WI38 (cell line): ENCODE results near the gene SIT1.

Experiments used
- H3K4me3 ChIP-seq: 2 replicates; pipeline ENCODE4 v1.5.1; 2011; ENCODE audit warnings: low read depth, mild to moderate bottlenecking, control low read depth, low read length
- TF ChIP-seq, protein P1 (sequence below): IDR thresholded peaks from 2 replicates; pipeline ENCODE4 v1.5.1; 2012; ENCODE audit warnings: low read depth, mild to moderate bottlenecking, control low read depth, low read length

SIT1 gene

DNA sequence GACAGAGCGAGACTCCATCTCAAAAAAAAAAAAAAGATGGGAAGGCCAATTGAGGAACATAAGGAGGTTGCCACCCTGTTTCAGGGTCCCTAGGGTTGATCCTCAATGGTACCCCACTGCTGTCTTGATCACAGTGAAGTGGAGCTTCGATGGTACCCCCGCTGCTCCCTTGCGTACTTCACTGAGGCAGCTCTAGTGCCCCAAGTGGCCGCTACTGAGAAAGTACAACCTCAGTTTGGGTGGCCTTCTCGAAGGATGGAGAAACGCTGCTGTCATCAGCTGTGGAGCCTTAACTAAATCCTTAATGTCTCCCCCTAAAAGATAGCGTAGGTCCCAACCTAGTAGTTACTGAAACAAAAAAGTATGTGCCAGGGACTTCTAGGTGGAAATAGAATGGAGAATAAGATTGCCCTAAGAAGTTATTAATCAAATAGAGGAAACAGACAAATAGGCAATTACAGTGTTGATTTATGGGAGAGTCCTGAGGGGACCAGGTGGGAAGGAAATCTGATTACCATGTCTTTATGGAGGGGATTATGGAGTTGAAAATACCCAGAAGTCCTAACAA is 39.4 kb downstream of the SIT1 start:
- TF ChIP-seq, protein P1, sequence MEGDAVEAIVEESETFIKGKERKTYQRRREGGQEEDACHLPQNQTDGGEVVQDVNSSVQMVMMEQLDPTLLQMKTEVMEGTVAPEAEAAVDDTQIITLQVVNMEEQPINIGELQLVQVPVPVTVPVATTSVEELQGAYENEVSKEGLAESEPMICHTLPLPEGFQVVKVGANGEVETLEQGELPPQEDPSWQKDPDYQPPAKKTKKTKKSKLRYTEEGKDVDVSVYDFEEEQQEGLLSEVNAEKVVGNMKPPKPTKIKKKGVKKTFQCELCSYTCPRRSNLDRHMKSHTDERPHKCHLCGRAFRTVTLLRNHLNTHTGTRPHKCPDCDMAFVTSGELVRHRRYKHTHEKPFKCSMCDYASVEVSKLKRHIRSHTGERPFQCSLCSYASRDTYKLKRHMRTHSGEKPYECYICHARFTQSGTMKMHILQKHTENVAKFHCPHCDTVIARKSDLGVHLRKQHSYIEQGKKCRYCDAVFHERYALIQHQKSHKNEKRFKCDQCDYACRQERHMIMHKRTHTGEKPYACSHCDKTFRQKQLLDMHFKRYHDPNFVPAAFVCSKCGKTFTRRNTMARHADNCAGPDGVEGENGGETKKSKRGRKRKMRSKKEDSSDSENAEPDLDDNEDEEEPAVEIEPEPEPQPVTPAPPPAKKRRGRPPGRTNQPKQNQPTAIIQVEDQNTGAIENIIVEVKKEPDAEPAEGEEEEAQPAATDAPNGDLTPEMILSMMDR = peak; percentile 77
- no peak overlapping the region for H3K4me3 ChIP-seq

DNA sequence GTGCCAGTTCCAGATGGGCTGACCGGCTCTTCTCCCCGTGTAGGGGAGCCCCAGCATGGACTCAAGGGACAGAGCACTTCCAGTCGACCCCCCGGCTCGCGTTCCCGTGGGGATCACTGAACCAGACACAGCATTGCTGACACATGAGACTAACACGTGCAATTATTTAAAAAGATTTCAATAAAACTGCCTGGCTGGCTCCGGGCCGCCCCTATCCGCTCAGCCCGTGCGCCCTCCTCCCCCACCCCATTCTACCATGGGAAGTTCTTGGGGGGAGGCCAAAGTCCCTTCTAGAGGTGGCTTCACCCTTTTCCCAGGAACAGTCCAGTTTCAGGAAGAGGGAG is 40.9 kb downstream of the SIT1 start:
- TF ChIP-seq, protein P1 = no peak
- no peak overlapping the region for H3K4me3 ChIP-seq

DNA sequence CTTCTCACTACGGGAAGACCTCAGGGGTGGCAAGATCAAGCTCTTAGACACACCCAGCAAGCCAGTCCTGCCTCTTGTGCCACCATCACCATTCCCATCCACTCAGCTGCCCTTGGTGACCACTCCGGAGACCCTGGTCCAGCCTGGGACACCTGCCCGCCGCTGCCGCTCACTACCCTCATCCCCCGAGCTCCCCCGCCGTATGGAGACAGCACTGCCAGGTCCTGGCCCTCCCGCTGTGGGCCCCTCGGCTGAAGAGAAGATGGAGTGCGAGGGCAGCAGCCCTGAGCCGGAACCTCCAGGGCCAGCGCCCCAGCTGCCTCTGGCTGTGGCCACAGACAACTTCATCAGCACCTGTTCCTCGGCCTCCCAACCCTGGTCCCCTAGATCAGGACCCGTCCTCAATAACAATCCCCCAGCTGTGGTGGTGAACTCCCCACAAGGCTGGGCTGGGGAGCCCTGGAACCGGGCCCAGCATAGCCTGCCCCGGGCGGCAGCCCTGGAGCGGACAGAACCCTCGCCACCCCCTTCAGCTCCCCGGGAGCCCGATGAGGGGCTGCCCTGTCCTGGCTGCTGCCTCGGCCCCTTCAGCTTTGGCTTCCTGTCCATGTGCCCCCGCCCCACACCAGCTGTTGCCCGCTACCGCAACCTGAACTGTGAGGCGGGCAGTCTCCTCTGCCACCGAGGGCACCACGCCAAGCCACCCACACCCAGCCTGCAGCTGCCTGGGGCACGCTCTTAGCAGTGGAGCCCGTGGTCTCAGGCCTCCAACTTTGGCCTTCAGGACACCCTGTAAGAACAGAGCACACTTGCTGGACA is 41.5 kb downstream of the SIT1 start:
- TF ChIP-seq, protein P1 = no peak

DNA sequence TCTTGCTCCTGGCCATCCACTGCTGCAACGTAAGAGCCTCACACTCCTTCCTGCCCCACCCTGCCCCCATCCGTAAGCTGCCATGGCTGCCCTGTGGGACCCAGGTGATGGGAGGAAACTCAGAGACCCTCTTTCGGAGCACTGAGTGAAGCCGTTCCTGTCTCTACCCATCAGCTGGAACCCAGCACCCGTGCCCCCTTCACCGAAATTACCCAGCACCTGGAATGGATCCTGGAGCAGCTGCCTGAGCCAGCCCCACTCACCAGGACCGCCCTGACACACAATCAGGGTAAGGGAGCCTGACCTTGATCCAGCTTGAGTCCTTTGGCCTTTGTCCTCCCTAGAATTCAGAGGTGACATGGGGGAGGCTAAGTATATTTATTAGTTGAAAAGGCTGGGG is 42.5 kb downstream of the SIT1 start:
- TF ChIP-seq, protein P1 = no peak
- H3K4me3 ChIP-seq = no peak overlapping the region

More for the DNA sequence above, 41.5 kb downstream of the SIT1 start:
- no peak overlapping the region for H3K4me3 ChIP-seq

DNA sequence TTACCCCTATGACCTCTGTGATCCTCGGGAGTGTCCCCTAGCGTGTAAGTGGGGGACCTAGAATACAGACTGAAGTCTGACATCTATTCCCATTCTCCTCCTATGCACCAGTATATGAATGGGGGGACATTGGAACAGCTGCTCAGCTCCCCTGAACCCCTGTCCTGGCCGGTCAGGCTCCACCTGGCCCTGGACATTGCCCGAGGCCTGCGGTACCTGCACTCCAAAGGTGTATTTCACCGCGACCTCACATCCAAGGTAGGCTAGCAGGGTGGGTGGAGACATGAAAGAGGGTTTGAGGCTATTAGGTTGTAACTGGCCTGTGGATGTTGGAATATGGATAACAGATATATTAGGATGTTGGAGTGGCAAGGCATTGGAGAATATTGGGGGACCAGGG is 44.0 kb downstream of the SIT1 start:
- TF ChIP-seq, protein P1 = no peak
- H3K4me3 ChIP-seq = peak overlapping the region; percentile 4; the same call in 1 of the 2 replicates

DNA sequence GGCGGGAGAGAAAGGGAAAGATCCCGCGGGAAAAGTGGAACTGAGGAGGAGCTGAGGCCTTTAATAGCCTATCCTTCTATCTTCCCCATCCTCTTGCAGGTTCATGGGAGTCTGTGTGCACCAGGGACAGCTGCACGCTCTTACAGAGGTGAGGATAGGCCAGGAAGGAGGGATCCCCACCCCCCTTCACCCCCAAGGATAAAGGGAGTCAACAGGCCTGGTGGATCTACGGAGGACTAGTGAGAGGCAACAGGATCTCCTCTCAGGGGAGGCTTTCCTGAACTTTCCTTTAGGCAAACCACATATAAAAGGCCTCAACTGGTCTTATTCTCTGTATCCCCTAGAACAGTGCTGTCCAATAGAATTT is 44.6 kb downstream of the SIT1 start:
- H3K4me3 ChIP-seq = peak overlapping the region; percentile 75
- TF ChIP-seq, protein P1 = no peak

DNA sequence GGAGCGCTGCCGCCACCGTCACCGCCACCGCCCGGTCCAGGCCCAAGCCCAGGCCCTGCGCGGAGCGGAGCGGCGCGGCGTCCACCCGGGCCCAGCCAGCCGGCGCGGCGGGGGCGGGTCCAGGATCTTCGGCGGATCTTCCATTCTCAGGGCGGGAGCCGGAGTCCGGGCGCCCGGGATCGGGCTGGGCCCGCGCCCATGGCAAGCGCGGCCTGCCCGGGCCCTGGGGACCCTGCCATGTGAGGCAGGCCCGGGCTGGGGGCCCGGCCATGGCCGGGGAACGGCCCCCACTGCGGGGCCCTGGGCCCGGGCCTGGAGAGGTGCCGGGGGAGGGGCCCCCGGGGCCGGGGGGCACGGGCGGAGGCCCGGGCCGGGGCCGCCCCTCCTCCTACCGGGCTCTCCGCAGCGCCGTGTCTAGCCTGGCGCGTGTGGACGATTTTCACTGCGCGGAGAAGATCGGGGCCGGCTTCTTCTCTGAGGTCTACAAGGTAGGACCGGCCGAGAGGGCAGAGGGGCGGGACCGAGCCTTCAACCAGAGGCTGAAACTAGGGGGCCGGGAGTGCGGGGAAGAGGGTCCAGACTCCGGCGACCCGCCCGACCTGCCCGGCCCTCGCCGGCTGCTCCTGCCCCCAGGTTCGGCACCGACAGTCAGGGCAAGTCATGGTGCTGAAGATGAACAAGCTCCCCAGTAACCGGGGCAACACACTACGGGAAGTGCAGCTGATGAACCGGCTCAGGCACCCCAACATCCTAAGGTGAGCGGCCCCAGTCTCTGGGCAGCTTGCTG is 45.2 kb downstream of the SIT1 start:
- TF ChIP-seq, protein P1 = no peak
- H3K4me3 ChIP-seq = peak overlapping the region; percentile 75
